ENCODE measurements around the gene MRPS17. TPM values are rescaled to one million over a fixed set of nuclear protein-coding genes. Genes with fewer than 3 reads are reported as not detected.

Gene MRPS17
- total and polyA plus RNA-seq, 2 donors (not counting 1 experiment from before 2014, with no cell fraction given) = 4.2 to 13.0 TPM

- ATAC-seq (ENCODE audit: low read depth) (no peak), DNase-seq (no peak)
- WGBS (ENCODE audit: insufficient coverage) = 87% methylated on average over 2 of the region's 3 CpGs
- ChIA-PET CTCF (no interaction called here), POLR2A (no interaction called here)
- TF ChIP-seq EZH2 (IDR thresholded peaks at IDR 0.05; ENCODE audit: borderline replicate concordance, insufficient read depth, low read depth, low read length, poor library complexity, severe bottlenecking) = no peak
- TF ChIP-seq, protein P1, sequence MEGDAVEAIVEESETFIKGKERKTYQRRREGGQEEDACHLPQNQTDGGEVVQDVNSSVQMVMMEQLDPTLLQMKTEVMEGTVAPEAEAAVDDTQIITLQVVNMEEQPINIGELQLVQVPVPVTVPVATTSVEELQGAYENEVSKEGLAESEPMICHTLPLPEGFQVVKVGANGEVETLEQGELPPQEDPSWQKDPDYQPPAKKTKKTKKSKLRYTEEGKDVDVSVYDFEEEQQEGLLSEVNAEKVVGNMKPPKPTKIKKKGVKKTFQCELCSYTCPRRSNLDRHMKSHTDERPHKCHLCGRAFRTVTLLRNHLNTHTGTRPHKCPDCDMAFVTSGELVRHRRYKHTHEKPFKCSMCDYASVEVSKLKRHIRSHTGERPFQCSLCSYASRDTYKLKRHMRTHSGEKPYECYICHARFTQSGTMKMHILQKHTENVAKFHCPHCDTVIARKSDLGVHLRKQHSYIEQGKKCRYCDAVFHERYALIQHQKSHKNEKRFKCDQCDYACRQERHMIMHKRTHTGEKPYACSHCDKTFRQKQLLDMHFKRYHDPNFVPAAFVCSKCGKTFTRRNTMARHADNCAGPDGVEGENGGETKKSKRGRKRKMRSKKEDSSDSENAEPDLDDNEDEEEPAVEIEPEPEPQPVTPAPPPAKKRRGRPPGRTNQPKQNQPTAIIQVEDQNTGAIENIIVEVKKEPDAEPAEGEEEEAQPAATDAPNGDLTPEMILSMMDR (IDR thresholded peaks at IDR 0.05) = no peak
- no peak overlapping the region for H2AFZ ChIP-seq (ENCODE audit: insufficient read depth, low read depth, low read length, poor library complexity, severe bottlenecking)
- no peak overlapping the region for H3K27ac ChIP-seq (ENCODE audit: low read length in 2 of 2)
- peaks cover 46% of the 10 kb centered on the region for H3K79me2 ChIP-seq (ENCODE audit: control insufficient read depth, insufficient read depth, low read length)
- peaks cover 8 to 16% of the 10 kb centered on the region in 2 donors for H3K4me1 ChIP-seq (ENCODE audit: control insufficient read depth in 2 of 2, insufficient read depth in 2 of 2, low read length in 2 of 2)
- intact Hi-C loops (cut with micrococcal nuclease) = no loop called here
- H3K27me3 ChIP-seq (replicated peaks in 1 of 4; ENCODE audit: control extremely low read depth in 1 of 4, control insufficient read depth in 3 of 4, insufficient read depth in 4 of 4, low read length in 3 of 4) = no peaks in the 10 kb centered on the region
- H3K4me1 Mint-ChIP-seq = peaks cover 25% of the 10 kb centered on the region
- no peak overlapping the region for H3K9ac ChIP-seq (ENCODE audit: low read length)
- H3K27ac Mint-ChIP-seq = no peak overlapping the region
- H3K36me3 ChIP-seq (replicated peaks in 1 of 2; ENCODE audit: control extremely low read depth in 1 of 2, control insufficient read depth in 1 of 2, extremely low read depth in 1 of 2, insufficient read depth in 2 of 2, low read length in 1 of 2) = no peaks in the 10 kb centered on the region
- no peaks in the 10 kb centered on the region for H3K9me3 Mint-ChIP-seq (ENCODE audit: insufficient read depth)
- peaks cover 6% of the 10 kb centered on the region for H4K20me1 ChIP-seq (ENCODE audit: control insufficient read depth, insufficient read depth, low read length, poor library complexity, severe bottlenecking)
- no peaks in the 10 kb centered on the region for H3K27me3 Mint-ChIP-seq
- H3K4me3 Mint-ChIP-seq = no peak overlapping the region
- H3K4me2 ChIP-seq (replicated peaks; ENCODE audit: low read depth, low read length, poor library complexity, severe bottlenecking) = no peak overlapping the region
- no peaks in the 10 kb centered on the region for H3K9me3 ChIP-seq (ENCODE audit: control extremely low read depth in 1 of 3, control insufficient read depth in 2 of 3, insufficient read depth in 1 of 3, low read length in 2 of 3)
- H3K4me3 ChIP-seq (ENCODE audit: control extremely low read depth in 1 of 5, extremely low read depth in 1 of 5, insufficient read depth in 1 of 5, low read depth in 2 of 5, low read length in 4 of 5) = no peak overlapping the region
These were observed 10.3 kb downstream of the MRPS17 start for GRCh38 chr7:55962014-55962413.

DNA sequence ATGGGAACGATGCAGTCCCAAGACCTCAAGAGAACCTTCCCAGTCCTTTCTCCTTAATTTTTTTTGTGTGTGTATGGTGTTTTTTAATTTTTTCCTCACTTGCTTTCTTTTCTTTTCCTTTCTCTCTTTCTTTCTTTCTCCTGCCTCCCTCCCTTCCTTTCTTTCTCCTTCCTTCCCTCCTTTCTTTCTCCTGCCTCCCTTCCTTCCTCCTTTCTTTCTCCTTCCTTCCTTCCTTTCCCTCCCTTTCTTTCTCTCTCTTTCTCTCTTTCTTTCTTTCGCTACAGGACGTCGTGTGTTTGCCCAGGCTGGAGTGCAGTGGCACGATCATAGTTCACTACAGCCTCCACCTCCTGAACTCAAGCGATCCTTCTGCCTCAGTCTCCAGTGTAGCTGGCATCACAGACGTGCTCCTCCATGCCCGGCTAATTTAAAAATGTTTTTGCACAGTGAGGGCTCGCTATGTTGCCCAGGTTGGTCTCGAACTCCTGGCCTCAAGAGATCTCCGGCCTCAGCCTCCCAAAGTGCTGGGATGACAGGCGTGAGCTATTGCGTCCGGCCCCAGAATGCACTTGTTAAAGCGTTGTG, 12.0 kb downstream of the MRPS17 start:
- Histone ChIP-seq H3K4me3 (ENCODE audit: control extremely low read depth in 1 of 5, extremely low read depth in 1 of 5, insufficient read depth in 1 of 5, low read depth in 2 of 5, low read length in 4 of 5) (peak overlapping the region; percentile 28 to 66 (median 53)), H3K27ac (ENCODE audit: low read length in 2 of 2) (peak overlapping the region; percentile 70 to 75)

More for the DNA sequence above, 12.0 kb downstream of the MRPS17 start:
- Mint-ChIP-seq H3K4me1 (peaks cover 30% of the 10 kb centered on the region), H3K27me3 (no peaks in the 10 kb centered on the region), H3K9me3 (ENCODE audit: insufficient read depth) (no peaks in the 10 kb centered on the region), H3K4me3 (peak overlapping the region; percentile 80), H3K27ac (peak overlapping the region; percentile 78)
- peaks cover 8 to 16% of the 10 kb centered on the region in 2 donors for H3K4me1 ChIP-seq (ENCODE audit: control insufficient read depth in 2 of 2, insufficient read depth in 2 of 2, low read length in 2 of 2)
- peaks cover 10% of the 10 kb centered on the region for H4K20me1 ChIP-seq (ENCODE audit: control insufficient read depth, insufficient read depth, low read length, poor library complexity, severe bottlenecking)
- H3K27me3 ChIP-seq (replicated peaks in 1 of 4; ENCODE audit: control extremely low read depth in 1 of 4, control insufficient read depth in 3 of 4, insufficient read depth in 4 of 4, low read length in 3 of 4) = no peaks in the 10 kb centered on the region
- intact Hi-C loops (cut with micrococcal nuclease) = loop anchor here (1.0 to 2.0 kb wide), 5 partner anchors 12 to 1205 kb away; partner anchors contain the start of genes CCT6A, LANCL2, MRPS17 and PSPH
- CTCF ChIA-PET = interaction anchor here (0.6 to 3.1 kb wide), 8 partner anchors 9 to 600 kb away, joined by 3 to 25 read pairs (median 5); no protein-coding TSS in a partner anchor
- H3K36me3 ChIP-seq (replicated peaks in 1 of 2; ENCODE audit: control extremely low read depth in 1 of 2, control insufficient read depth in 1 of 2, extremely low read depth in 1 of 2, insufficient read depth in 2 of 2, low read length in 1 of 2) = no peaks in the 10 kb centered on the region
- H3K9ac ChIP-seq (ENCODE audit: low read length) = peak overlapping the region; percentile 74
- TF ChIP-seq EZH2 (IDR thresholded peaks at IDR 0.05; ENCODE audit: borderline replicate concordance, insufficient read depth, low read depth, low read length, poor library complexity, severe bottlenecking) = no peak
- TF ChIP-seq, protein P1 (IDR thresholded peaks at IDR 0.05) = no peak
- 92% methylated on average over 10 of the region's 15 CpGs for WGBS (ENCODE audit: insufficient coverage)
- H3K79me2 ChIP-seq (ENCODE audit: control insufficient read depth, insufficient read depth, low read length) = peaks cover 47% of the 10 kb centered on the region
- DNase-seq (no peak), ATAC-seq (ENCODE audit: low read depth) (no peak)
- peak overlapping the region; percentile 82 for H2AFZ ChIP-seq (ENCODE audit: insufficient read depth, low read depth, low read length, poor library complexity, severe bottlenecking)
- POLR2A ChIA-PET = interaction anchor here (0.6 kb wide), 1 partner anchor 47 kb away, joined by 3 read pairs; no protein-coding TSS in a partner anchor
- H3K4me2 ChIP-seq (replicated peaks; ENCODE audit: low read depth, low read length, poor library complexity, severe bottlenecking) = peak overlapping the region; percentile 83
- no peaks in the 10 kb centered on the region for H3K9me3 ChIP-seq (ENCODE audit: control extremely low read depth in 1 of 3, control insufficient read depth in 2 of 3, insufficient read depth in 1 of 3, low read length in 2 of 3)
